Inferior parietal cortex (tissue), 1 donor: ENCODE measurements around the gene ICAM3.
"Not testable (repeated sequence)": the region's sequence is repeated elsewhere in the genome, so short reads cannot be mapped to it uniquely, and the experiment has no call there.

Experiments
- DNase-seq: peaks from one replicate; pipeline ENCODE4 v3.0.0-alpha.2; 2016; ENCODE audit errors: extremely low spot score

Gene ICAM3

GRCh38 chr19:10339380-10339960 is at the start of gene ICAM3:
Gene ICAM3, minus strand, starts transcription at chr19:10339624. Its CDS starts 10 bp downstream, at chr19:10339614.
- DNase-seq = no peak

GRCh38 chr19:10388957-10389356 is 49.5 kb upstream of the ICAM3 start:
- peak; percentile 95 for DNase-seq

GRCh38 chr19:10384580-10384979 is 45.2 kb upstream of the ICAM3 start:
- DNase-seq = no peak

- DNase-seq = not testable (repeated sequence)
Observed at GRCh38 chr19:10383223-10383499, 43.7 kb upstream of the ICAM3 start.

GRCh38 chr19:10380313-10381102 is 41.1 kb upstream of the ICAM3 start, which contains the start of gene TYK2:
Gene TYK2, minus strand, starts transcription at chr19:10380572. Its CDS starts 2,166 bp downstream, at chr19:10378406.
- DNase-seq = peak; percentile 99

GRCh38 chr19:10379880-10380312 is 40.5 kb upstream of the ICAM3 start:
- DNase-seq = no peak

- no peak for DNase-seq
Observed at GRCh38 chr19:10378124-10378523, 38.7 kb upstream of the ICAM3 start.

GRCh38 chr19:10377140-10377640 is 37.8 kb upstream of the ICAM3 start:
- DNase-seq = not testable (repeated sequence)

GRCh38 chr19:10374931-10375330 is 35.5 kb upstream of the ICAM3 start:
- DNase-seq = no peak

- DNase-seq = no peak
Observed at GRCh38 chr19:10372690-10373089, 33.3 kb upstream of the ICAM3 start.

- no peak for DNase-seq
Observed at GRCh38 chr19:10368101-10368803, 28.8 kb upstream of the ICAM3 start.

GRCh38 chr19:10366950-10367512 is 27.6 kb upstream of the ICAM3 start:
- DNase-seq = not testable (repeated sequence)

GRCh38 chr19:10365518-10365917 is 26.1 kb upstream of the ICAM3 start:
- DNase-seq = no peak

- no peak for DNase-seq
Observed at GRCh38 chr19:10364644-10365043, 25.2 kb upstream of the ICAM3 start.

- no peak for DNase-seq
Observed at GRCh38 chr19:10363789-10364281, 24.4 kb upstream of the ICAM3 start.

- DNase-seq = no peak
Observed at GRCh38 chr19:10362259-10362658, 22.8 kb upstream of the ICAM3 start.

GRCh38 chr19:10361569-10362011 is 22.2 kb upstream of the ICAM3 start:
- no peak for DNase-seq

- DNase-seq = no peak
Observed at GRCh38 chr19:10356431-10356830, 17.0 kb upstream of the ICAM3 start.

GRCh38 chr19:10353793-10354391 is 14.5 kb upstream of the ICAM3 start:
- DNase-seq = no peak

- no peak for DNase-seq
Observed at GRCh38 chr19:10352764-10353671, 13.6 kb upstream of the ICAM3 start.
